Cardiac muscle cell (in vitro differentiated cells and primary cell): Measurements from ENCODE around the gene DFFB. TPM values are rescaled to one million over a fixed set of nuclear protein-coding genes. Genes with fewer than 3 reads are reported as not detected.

Experiments
- DNase-seq, 2 donors: peaks; one replicate each; pipeline versions ENCODE4 v3.0.0 to v3.0.0-alpha.2; 2010 to 2017; ENCODE audit warnings: low read depth in 1 of 2, low spot score in 1 of 2
- H3K27ac ChIP-seq: fragments of 200-600 bp; sonication (generic); 2 replicates; pipeline ENCODE4 v1.5.1; 2016
- H3K27me3 ChIP-seq: fragments of 200-600 bp; sonication (generic); 2 replicates; pipeline ENCODE4 v1.6.0; 2016; ENCODE audit warnings: control low read depth
- H3K36me3 ChIP-seq: fragments of 200-600 bp; sonication (generic); 2 replicates; pipeline ENCODE4 v1.5.1; 2016; ENCODE audit warnings: control low read depth
- H3K4me1 ChIP-seq: fragments of 200-600 bp; sonication (generic); 2 replicates; pipeline ENCODE4 v1.8.1; 2017; ENCODE audit warnings: low read depth, mild to moderate bottlenecking, mixed run types
- H3K4me3 ChIP-seq: fragments of 200-600 bp; sonication (generic); 2 replicates; pipeline ENCODE4 v1.5.1; 2016; ENCODE audit warnings: mild to moderate bottlenecking
- H3K9me3 ChIP-seq: fragments of 200-600 bp; sonication (generic); 2 replicates; pipeline ENCODE4 v1.5.1; 2017; ENCODE audit warnings: low read depth, mild to moderate bottlenecking, control low read depth
- CTCF ChIP-seq: IDR thresholded peaks from 2 replicates; pipeline ENCODE4 v1.5.1; 2012; ENCODE audit warnings: low read depth, mild to moderate bottlenecking, low read length
- polyA plus RNA-seq: library from polyadenylated mRNA; unstranded; fragments of >200 nt; fragmentation: Nextera tagmentation; extraction: Ambion mirVana; gene quantifications from 2 replicates; pipeline ENCODE4 v1.2.1, GENCODE V29; 2016
- total RNA-seq: library from RNA; depleted of rRNA; stranded (reverse); fragments of >200 nt; gene quantifications from 2 replicates; pipeline ENCODE4 v1.2.3, GENCODE V29; 2016

The DFFB gene
- total and polyA plus RNA-seq, 2 experiments from 2014 or later = 6.5 to 8.0 TPM

GRCh38 chr1:3852711-3853485 is 4.4 kb upstream of the DFFB start:
- Histone ChIP-seq H3K36me3 (peaks cover 9% of the 10 kb centered on the region), H3K27ac (no peak overlapping the region), H3K4me3 (no peak overlapping the region), H3K27me3 (no peaks in the 10 kb centered on the region), H3K4me1 (peaks cover 6% of the 10 kb centered on the region), H3K9me3 (no peaks in the 10 kb centered on the region)
- TF ChIP-seq CTCF = no peak
- no peak for DNase-seq

GRCh38 chr1:3857791-3858129 is 484 bp downstream of the DFFB start:
- Histone ChIP-seq H3K36me3 (no peaks in the 10 kb centered on the region), H3K4me3 (peak overlapping the region; percentile 79), H3K27ac (peak overlapping the region; percentile 59), H3K9me3 (no peaks in the 10 kb centered on the region), H3K27me3 (no peaks in the 10 kb centered on the region), H3K4me1 (peaks cover 6% of the 10 kb centered on the region)
- DNase-seq = peak in 1 of 2 donors; percentile 2
- no peak for TF ChIP-seq CTCF

GRCh38 chr1:3858231-3858981 is 1.1 kb downstream of the DFFB start:
- Histone ChIP-seq H3K4me3 (peak overlapping the region; percentile 79), H3K27me3 (no peaks in the 10 kb centered on the region), H3K4me1 (peaks cover 6% of the 10 kb centered on the region), H3K27ac (no peak overlapping the region), H3K36me3 (no peaks in the 10 kb centered on the region), H3K9me3 (no peaks in the 10 kb centered on the region)
- peak; percentile 26 for TF ChIP-seq CTCF
- peak; percentile 17 to 39 for DNase-seq

GRCh38 chr1:3863231-3863935 is 6.1 kb downstream of the DFFB start:
- Histone ChIP-seq H3K4me1 (no peaks in the 10 kb centered on the region), H3K36me3 (no peaks in the 10 kb centered on the region), H3K27ac (no peak overlapping the region), H3K4me3 (no peak overlapping the region), H3K9me3 (no peaks in the 10 kb centered on the region), H3K27me3 (no peaks in the 10 kb centered on the region)
- no peak for DNase-seq
- no peak for TF ChIP-seq CTCF

- no peak for TF ChIP-seq CTCF
- Histone ChIP-seq H3K27me3 (no peaks in the 10 kb centered on the region), H3K36me3 (no peaks in the 10 kb centered on the region), H3K27ac (no peak overlapping the region), H3K9me3 (no peaks in the 10 kb centered on the region), H3K4me3 (no peak overlapping the region), H3K4me1 (no peaks in the 10 kb centered on the region)
- DNase-seq = no peak
These were observed 7.6 kb downstream of the DFFB start for GRCh38 chr1:3864884-3865283.
